Choroid plexus epithelial cell (primary cell): ENCODE data around the gene ADGRG1.

Experiments
- DNase-seq: peaks from one replicate; pipeline ENCODE4 v3.0.0-alpha.2; 2010; ENCODE audit warnings: low read depth
- H3K4me3 ChIP-seq: 2 replicates; pipeline ENCODE4 v1.5.1; 2011; ENCODE audit warnings: low read depth, mild to moderate bottlenecking, control low read depth, low read length, moderate library complexity
- CTCF ChIP-seq: conservative IDR thresholded peaks from 2 replicates; pipeline ENCODE4 v1.5.1; 2011; ENCODE audit warnings: low read depth, mild to moderate bottlenecking, control low read depth, inconsistent platforms, low read length, moderate library complexity

ADGRG1 gene

GRCh38 chr16:57624806-57625500, 3.5 kb upstream of the ADGRG1 start:
- DNase-seq = no peak
- no peak for TF ChIP-seq CTCF
- no peak overlapping the region for H3K4me3 ChIP-seq

GRCh38 chr16:57626420-57627170, 1.8 kb upstream of the ADGRG1 start:
- no peak for TF ChIP-seq CTCF
- H3K4me3 ChIP-seq = no peak overlapping the region
- no peak for DNase-seq

- H3K4me3 ChIP-seq = no peak overlapping the region
- peak; percentile 59 for TF ChIP-seq CTCF
- DNase-seq = peak; percentile 91
These were observed 1.1 kb upstream of the ADGRG1 start for GRCh38 chr16:57627184-57627871.

- H3K4me3 ChIP-seq = peak overlapping the region; percentile 52
- no peak for DNase-seq
- TF ChIP-seq CTCF = no peak
These were observed 408 bp downstream of the ADGRG1 start for GRCh38 chr16:57628783-57629293.

- TF ChIP-seq CTCF = no peak
- no peak overlapping the region for H3K4me3 ChIP-seq
- no peak for DNase-seq
These were observed 1.3 kb downstream of the ADGRG1 start for GRCh38 chr16:57629516-57630406.

GRCh38 chr16:57630407-57630797, 2.0 kb downstream of the ADGRG1 start:
- no peak for DNase-seq
- no peak for TF ChIP-seq CTCF
- H3K4me3 ChIP-seq = no peak overlapping the region
